Ishikawa (cell line): ENCODE results near the gene DZIP1L.

Experiments used
- CEBPB ChIP-seq: IDR thresholded peaks from 2 replicates; pipeline ENCODE4 v1.6.1; 2012
- CREB1 ChIP-seq: IDR thresholded peaks from 2 replicates; pipeline ENCODE4 v1.6.1; 2012; ENCODE audit warnings: low read depth
- EGR1 ChIP-seq: IDR thresholded peaks from 2 replicates; pipeline ENCODE4 v1.6.1; 2012
- EP300 ChIP-seq: IDR thresholded peaks from 2 replicates; pipeline ENCODE4 v1.6.1; 2012; ENCODE audit warnings: borderline replicate concordance
- FOXM1 ChIP-seq: IDR thresholded peaks from 2 replicates; pipeline ENCODE4 v1.6.1; 2012; ENCODE audit warnings: low read depth, borderline replicate concordance
- MAX ChIP-seq: IDR thresholded peaks from 2 replicates; pipeline ENCODE4 v1.6.1; 2012
- NFIC ChIP-seq: IDR thresholded peaks from 2 replicates; pipeline ENCODE4 v1.6.1; 2012
- RAD21 ChIP-seq: IDR thresholded peaks from 2 replicates; pipeline ENCODE4 v1.6.1; 2012; ENCODE audit warnings: low read depth
- REST ChIP-seq: IDR thresholded peaks from 2 replicates; pipeline ENCODE4 v1.6.1; 2012; ENCODE audit warnings: low read depth, mild to moderate bottlenecking
- TAF1 ChIP-seq: IDR thresholded peaks from 2 replicates; pipeline ENCODE4 v1.6.1; 2012; ENCODE audit warnings: low read depth, mild to moderate bottlenecking
- TCF12 ChIP-seq: IDR thresholded peaks from 2 replicates; pipeline ENCODE4 v1.6.1; 2012; ENCODE audit warnings: low read depth
- TEAD4 ChIP-seq: IDR thresholded peaks from 2 replicates; pipeline ENCODE4 v1.6.1; 2012
- USF1 ChIP-seq: IDR thresholded peaks from 2 replicates; pipeline ENCODE4 v1.6.1; 2012
- YY1 ChIP-seq: IDR thresholded peaks from 2 replicates; pipeline ENCODE4 v1.6.1; 2012; ENCODE audit warnings: low read depth
- ZBTB7A ChIP-seq: IDR thresholded peaks from 2 replicates; pipeline ENCODE4 v1.6.1; 2012; ENCODE audit warnings: low read depth

Gene DZIP1L

GRCh38 chr3:138025553-138025952, 89.9 kb downstream of the DZIP1L start:
- TF ChIP-seq MAX (no peak), YY1 (no peak), RAD21 (no peak), CREB1 (no peak), TCF12 (no peak), NFIC (no peak), ZBTB7A (no peak), TEAD4 (no peak), CEBPB (no peak), TAF1 (no peak), USF1 (no peak), FOXM1 (no peak), EGR1 (no peak), EP300 (no peak)

GRCh38 chr3:138023754-138024153, 91.7 kb downstream of the DZIP1L start:
- no peak for TF ChIP-seq REST
- no peak for TF ChIP-seq EP300
- TF ChIP-seq TEAD4, result no peak
- TF ChIP-seq EGR1, result no peak
- TF ChIP-seq CREB1, result no peak
- no peak for TF ChIP-seq TAF1
- TF ChIP-seq ZBTB7A, result no peak
- TF ChIP-seq YY1, result no peak
- TF ChIP-seq RAD21, result no peak
- no peak for TF ChIP-seq USF1
- TF ChIP-seq NFIC, result no peak
- TF ChIP-seq CEBPB, result no peak
- TF ChIP-seq TCF12, result no peak
- no peak for TF ChIP-seq FOXM1
- TF ChIP-seq MAX, result no peak

GRCh38 chr3:138019281-138020069, 95.9 kb downstream of the DZIP1L start:
- TF ChIP-seq TCF12 (no peak), FOXM1 (no peak), CREB1 (no peak), REST (no peak), RAD21 (no peak), CEBPB (no peak), ZBTB7A (no peak)

GRCh38 chr3:138016065-138016464, 99.3 kb downstream of the DZIP1L start:
- TF ChIP-seq RAD21 (no peak), TCF12 (no peak), ZBTB7A (no peak), EP300 (no peak), CEBPB (no peak), FOXM1 (no peak), REST (no peak), YY1 (no peak), TAF1 (no peak), TEAD4 (no peak), NFIC (no peak), MAX (no peak), CREB1 (no peak), USF1 (no peak), EGR1 (no peak)
